Activated T-cell treated with anti-CD3 and anti-CD28 coated beads for 48 hours (primary cell): Measurements from ENCODE around the gene CCM2.
"Not testable (repeated sequence)": the region's sequence is repeated elsewhere in the genome, so short reads cannot be mapped to it uniquely, and the experiment has no call there.

Source experiments
- DNase-seq: peaks from one replicate; pipeline ENCODE4 v3.0.0-alpha.2; 2020; ENCODE audit warnings: low read depth

Gene CCM2

GRCh38 chr7:45034710-45035109 is 34.7 kb downstream of the CCM2 start:
- DNase-seq: not testable (repeated sequence)

GRCh38 chr7:45035371-45035770 is 35.4 kb downstream of the CCM2 start:
- no peak for DNase-seq

DNA sequence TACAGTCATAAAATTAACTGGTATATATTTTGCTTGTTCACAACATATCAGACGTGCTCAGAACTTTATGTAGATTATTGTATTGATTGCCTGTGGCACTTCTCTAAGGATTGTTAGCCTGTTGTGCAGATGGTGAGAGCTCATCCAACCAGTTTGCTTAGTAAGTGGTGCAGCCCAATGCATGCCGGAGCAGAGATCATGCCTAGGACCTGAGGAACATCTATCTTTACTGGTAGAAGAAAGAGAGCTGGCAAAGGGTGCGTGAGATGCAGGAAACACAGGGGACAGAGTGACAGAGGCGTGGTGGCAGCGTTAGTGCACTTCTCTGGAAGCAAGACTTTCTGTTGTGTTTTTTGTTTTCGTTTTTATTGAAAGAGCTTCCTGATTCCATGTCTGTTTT is 35.9 kb downstream of the CCM2 start:
- no peak for DNase-seq

DNA sequence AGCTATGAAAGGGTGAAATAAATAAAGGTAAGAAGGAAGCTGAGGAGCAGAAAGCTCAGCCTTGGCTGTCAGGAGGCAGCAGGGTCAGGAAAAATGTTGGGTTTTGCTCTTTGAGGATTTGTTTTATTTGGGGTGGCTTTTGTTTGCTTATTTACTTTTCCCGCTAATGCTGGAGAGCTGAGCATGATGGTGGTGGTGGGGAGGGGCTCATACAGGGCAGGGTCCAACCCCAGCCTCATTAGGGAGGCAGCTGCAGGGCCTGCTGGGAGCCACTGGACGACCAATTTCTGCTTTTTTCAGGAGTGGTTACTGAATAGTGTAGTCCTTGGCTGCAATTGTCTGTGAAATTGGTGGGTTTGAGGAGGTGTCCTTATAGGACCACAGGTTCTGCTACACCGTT is 36.3 kb downstream of the CCM2 start:
- no peak for DNase-seq

DNA sequence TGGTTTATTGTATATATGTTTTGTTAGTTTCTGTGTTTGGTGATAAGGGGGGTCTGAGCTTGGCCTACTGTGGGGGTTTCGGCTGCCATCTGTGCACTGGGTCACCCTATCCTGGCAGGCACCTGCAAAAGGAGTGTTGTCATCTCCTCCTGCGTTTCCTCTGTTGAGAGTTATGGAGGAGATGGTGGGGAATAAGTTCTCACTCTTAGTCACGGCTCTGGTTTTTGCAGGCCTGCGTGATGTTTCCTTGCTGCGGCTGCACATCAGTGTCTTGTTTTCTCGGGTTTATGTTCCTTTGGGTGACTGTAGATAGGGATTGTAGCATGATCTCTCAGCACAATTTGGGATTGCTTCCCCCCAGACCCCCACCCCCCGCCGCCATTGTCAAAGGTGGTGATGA is 36.8 kb downstream of the CCM2 start:
- no peak for DNase-seq

- no peak for DNase-seq
These were observed 37.9 kb downstream of the CCM2 start for GRCh38 chr7:45037876-45038275.

DNA sequence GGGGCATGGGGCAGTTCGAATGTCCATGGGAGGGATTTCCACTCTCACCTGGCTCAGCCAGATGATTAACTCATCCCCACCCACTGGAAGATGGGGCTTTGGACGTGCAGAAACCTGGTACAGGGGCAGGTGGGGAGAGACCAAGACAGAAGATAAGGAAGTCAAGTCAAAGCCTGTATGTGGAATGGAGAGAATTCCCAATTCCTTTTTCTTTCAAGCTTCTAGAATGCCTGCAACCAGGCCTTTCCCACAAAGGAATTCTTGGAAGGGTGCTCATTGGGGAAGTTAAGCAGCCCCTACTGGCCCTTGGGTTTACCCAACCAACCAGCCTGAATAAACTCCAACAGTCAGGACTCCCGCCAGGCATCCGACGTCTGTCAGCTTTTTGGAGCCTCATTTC is 39.1 kb downstream of the CCM2 start:
- no peak for DNase-seq

DNA sequence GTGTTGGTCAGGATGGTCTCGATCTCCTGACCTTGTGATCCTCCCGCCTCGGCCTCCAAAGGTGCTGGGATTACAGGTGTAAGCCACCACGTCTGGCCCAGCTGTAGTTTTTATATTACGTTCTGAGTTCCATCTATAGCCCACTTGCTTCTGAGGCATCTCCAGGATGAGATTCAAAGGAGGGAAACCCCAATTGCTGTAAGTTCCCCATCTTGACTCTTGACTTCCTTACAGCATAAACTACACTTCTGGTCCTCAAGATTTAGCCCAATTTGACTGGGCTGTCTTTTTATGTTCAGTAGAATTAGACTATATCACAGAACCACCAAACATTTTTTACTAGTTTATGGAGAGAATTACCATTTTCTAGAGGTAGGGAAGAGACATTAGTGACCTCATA is 44.3 kb downstream of the CCM2 start:
- DNase-seq: no peak

DNA sequence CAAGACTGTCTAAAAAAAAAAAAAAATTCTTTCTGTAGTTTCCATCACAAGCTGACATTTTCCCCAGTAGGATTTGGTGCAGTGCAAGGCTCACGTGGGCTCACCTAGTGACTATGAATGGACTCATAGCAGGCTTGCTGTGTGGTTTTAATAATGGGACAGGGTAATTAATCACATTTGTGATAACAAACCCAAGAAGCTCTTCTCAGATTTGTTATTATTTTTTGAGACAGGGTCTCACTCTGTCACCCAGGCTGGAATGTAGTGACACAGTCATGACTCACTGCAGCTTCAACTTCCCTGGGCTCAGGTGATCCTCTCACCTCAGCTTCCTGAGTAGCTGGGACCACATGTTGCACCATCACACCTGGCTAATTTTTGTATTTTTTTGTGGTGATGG is 48.7 kb downstream of the CCM2 start:
- no peak for DNase-seq

- DNase-seq: no peak
These were observed 50.2 kb downstream of the CCM2 start for GRCh38 chr7:45050198-45050597.

GRCh38 chr7:45052011-45052410 is 52.0 kb downstream of the CCM2 start:
- no peak for DNase-seq

DNA sequence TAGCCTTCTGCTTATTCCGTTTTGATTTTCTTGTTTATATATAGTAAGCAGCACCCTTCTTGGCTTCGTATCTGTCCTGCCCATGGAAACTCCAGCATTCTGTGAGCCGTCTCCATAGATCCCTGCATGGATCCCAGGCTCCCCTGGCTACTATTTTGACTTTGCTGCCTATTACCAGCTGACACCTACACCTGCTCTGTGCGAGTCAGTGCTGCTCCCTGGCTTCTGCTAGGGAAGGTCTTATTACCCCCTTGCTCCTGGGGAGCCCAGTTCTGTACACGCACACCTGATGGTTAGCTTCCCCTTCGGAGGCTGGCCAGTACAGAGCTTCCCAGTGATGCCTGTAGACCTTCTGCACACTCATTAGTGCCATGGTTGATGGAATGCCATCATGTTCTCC is 53.4 kb downstream of the CCM2 start:
- DNase-seq: no peak

- DNase-seq: no peak
These were observed 53.9 kb downstream of the CCM2 start for GRCh38 chr7:45053941-45054340.

DNA sequence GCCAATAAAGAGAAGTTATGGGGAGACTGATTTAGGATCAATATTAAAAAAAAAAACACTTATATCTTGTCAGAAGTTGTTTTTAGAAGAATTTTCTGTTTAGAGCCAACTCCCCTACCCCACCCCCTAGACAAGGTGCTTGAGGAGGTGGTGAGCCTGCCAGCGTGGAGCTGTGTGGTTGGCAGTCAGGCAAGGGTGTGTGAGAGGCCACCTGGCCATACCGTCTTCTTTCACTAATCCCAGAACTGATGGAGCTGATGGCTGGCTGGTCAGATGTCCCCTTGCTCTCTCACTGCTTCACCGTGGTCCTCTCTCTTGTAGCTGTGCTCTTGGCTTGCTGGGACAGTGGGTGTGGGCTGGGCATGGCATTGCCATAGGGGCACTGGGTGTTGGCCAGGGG is 54.4 kb downstream of the CCM2 start:
- no peak for DNase-seq

- DNase-seq: no peak
These were observed 55.0 kb downstream of the CCM2 start for GRCh38 chr7:45055016-45055415.

GRCh38 chr7:45055594-45056219 is 55.7 kb downstream of the CCM2 start:
- no peak for DNase-seq

DNA sequence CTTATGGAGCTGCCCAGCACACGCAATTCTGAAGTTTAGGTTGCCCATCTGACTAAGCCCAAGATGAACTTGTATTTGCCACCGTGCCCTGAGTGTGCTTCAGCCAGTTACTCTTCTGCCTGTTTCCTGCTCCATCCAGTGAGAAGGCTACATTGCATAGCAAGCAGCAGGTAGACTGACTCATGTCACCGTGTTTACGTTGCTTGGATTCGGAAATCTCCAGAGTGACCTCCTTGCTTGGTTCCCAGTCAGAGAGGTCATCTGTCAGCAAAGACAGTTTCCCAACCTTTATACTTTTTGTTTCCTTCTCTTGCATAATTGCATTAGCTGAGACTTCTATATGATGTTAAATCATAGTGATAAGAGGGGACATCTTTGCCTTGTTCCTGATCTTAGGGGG is 57.9 kb downstream of the CCM2 start:
- no peak for DNase-seq

DNA sequence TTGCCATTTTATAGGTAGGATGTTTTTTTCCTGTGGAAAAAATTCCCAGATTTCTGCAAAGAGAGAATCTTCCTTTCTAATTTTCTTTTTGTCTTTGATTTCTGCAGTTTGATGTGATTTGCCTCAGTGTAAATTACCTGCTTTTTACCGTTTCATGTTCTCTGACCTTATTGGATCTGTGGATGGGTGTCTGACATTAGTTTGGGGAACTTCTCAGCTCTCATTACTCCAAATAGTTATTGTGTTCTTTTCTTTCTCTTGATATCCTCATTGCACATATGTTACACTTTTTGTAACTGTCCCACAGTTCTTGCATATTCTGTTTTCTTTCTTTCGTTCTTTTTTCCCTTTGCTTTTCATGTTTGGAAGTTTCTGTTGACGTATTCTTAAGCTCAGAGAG is 60.3 kb downstream of the CCM2 start:
- no peak for DNase-seq

DNA sequence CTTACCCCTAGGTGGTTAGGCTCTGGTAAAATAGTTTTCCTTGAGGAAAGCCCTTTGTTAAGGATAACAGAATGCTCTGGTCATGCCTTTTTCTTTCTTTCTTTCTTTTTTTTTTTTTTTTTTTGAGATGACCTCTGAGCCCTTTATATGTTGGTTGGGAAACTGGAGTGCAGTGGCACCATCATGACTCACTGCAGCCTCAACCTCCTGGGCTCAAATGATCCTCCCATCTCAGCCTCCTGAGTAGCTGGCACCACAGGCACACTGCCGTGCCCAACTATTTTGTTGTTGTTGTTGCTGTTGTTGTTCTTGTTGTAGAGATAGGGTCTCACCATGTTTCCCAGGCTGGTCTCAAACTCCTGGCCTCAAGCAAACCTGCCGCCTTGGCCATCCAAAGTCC is 61.4 kb downstream of the CCM2 start:
- no peak for DNase-seq

- no peak for DNase-seq
These were observed 61.9 kb downstream of the CCM2 start for GRCh38 chr7:45061806-45062425.

GRCh38 chr7:45064047-45064725 is 64.2 kb downstream of the CCM2 start:
- no peak for DNase-seq

DNA sequence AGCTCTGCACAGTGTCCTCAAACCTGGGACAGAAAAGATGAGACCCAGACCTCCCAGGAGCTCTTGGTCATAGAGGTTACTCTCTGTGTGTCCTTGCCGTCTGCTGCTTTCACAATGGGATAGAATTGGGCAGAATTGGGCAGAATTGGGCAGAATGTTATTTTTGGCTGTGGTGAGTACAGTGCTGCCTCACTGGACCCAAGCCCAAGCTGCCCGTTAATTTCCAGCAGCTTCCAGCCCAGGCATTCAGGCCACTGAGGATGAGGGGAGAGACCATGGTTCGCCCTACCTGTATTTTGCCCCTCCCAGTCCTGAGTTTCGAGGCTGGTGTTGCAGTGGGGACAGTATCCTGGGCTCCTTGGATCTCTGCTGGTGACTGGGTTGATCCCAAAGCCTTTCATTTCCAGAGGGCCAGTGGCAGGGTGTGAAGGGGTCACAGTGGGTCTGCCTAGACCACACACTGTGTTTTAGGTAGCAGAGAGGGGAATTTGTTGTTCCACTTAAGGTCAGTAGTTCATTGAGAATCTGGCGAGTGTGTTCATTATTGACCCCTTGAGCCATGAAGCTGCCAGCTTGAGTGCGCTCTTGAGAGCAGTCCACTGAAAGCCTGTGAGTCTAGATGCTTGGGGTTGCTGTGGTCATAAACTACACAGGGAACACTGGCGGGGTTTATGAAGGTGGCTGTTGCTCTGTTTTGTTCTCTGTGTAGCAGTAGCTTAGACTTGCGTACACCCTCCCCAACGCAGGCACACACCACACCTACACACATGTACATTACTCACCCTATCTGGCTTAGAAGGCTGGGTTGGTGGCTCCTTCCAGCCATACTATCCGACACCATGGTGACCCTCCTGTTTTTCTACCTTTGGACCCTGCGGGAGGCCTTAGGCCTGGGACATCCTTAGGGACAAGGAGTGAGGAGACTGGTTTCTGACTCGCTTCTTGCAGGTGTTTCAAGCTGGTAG is 65.3 kb downstream of the CCM2 start:
- DNase-seq: no peak

GRCh38 chr7:45066409-45066808 is 66.4 kb downstream of the CCM2 start:
- no peak for DNase-seq
